T47D (cell line): ENCODE data around the gene TCAIM.

Experiments
- DNase-seq, 2 experiments: peaks; one replicate each; pipeline versions ENCODE4 v3.0.0 to v3.0.0-alpha.2; 2011 to 2012; ENCODE audit warnings: low read depth in 1 of 2, low spot score in 1 of 2
- JUND ChIP-seq: IDR thresholded peaks from 2 replicates; pipeline ENCODE4 v1.6.1; 2012; ENCODE audit warnings: low read depth
- in situ Hi-C: cut with HindIII; loops from 2 replicates; pipeline ENCODE4 v1.10.0; 2016; ENCODE audit warnings: low sequenced_read_pairs, low pct_unique_long_range_greater_than_20kb

The TCAIM gene

GRCh38 chr3:44445786-44446185, 107.2 kb downstream of the TCAIM start:
- TF ChIP-seq JUND = no peak
- no peak for DNase-seq
- in situ Hi-C loops = no loop called here

GRCh38 chr3:44446929-44447328, 108.4 kb downstream of the TCAIM start:
- no peak for TF ChIP-seq JUND
- in situ Hi-C loops = no loop called here
- DNase-seq = no peak

GRCh38 chr3:44451441-44451840, 112.9 kb downstream of the TCAIM start:
- in situ Hi-C loops = no loop called here
- DNase-seq = no peak
- no peak for TF ChIP-seq JUND

GRCh38 chr3:44454258-44454657, 115.7 kb downstream of the TCAIM start:
- no peak for TF ChIP-seq JUND
- in situ Hi-C loops = no loop called here

GRCh38 chr3:44455318-44455717, 116.8 kb downstream of the TCAIM start:
- in situ Hi-C loops = no loop called here
- no peak for DNase-seq
- no peak for TF ChIP-seq JUND

More at GRCh38 chr3:44454258-44454657, 115.7 kb downstream of the TCAIM start:
- no peak for DNase-seq
